K562 (cell line): ENCODE data around the gene SNW1. TPM values are rescaled to one million over a fixed set of nuclear protein-coding genes. Genes with fewer than 3 reads are reported as not detected.

Experiments
- C11orf30 ChIP-seq: fragments of 450-650 bp; IDR thresholded peaks from 2 replicates; pipeline ENCODE4 v1.6.1; 2016; ENCODE audit warnings: low read depth, mild to moderate bottlenecking
- CTBP1 ChIP-seq: fragments of 450-650 bp; IDR thresholded peaks from 2 replicates; pipeline ENCODE4 v1.6.1; 2016; ENCODE audit warnings: borderline replicate concordance
- EZH2 ChIP-seq: IDR thresholded peaks from 2 replicates; pipeline ENCODE4 v1.6.1; 2012; ENCODE audit warnings: low read depth, mild to moderate bottlenecking, inconsistent platforms, low read length, borderline replicate concordance
- FOXJ3 ChIP-seq: sonication (generic); formaldehyde crosslinking; IDR thresholded peaks from 2 replicates; pipeline ENCODE4 v1.4.0; 2020; ENCODE audit warnings: mild to moderate bottlenecking, missing genetic modification reagents
- HNRNPL ChIP-seq: fragments of 200-400 bp; formaldehyde crosslinking; IDR thresholded peaks from 2 replicates; pipeline ENCODE4 v1.6.1; 2017; ENCODE audit warnings: low read depth, mild to moderate bottlenecking, low read length
- JUND ChIP-seq, 2 experiments: IDR thresholded peaks; 2 replicates in 1 of 2; 3 replicates in 1 of 2; pipeline ENCODE4 v1.6.1; 2011; ENCODE audit warnings: borderline replicate concordance in 2 of 2, low read depth in 2 of 2, low read length in 2 of 2, improper control_type of control experiment in 1 of 2, missing biosample characterization in 1 of 2, missing genetic modification characterization in 1 of 2, missing genetic modification reagents in 1 of 2
- KAT2B ChIP-seq: IDR thresholded peaks from one replicate; pipeline ENCODE4 v1.6.1; 2012; ENCODE audit warnings: low read depth, mild to moderate bottlenecking, control low read depth, inconsistent platforms, low read length, moderate library complexity
- KLF16 ChIP-seq: IDR thresholded peaks from 2 replicates; pipeline ENCODE4 v1.6.1; 2016; ENCODE audit warnings: antibody characterized with exemption
- MAFF ChIP-seq: IDR thresholded peaks from 2 replicates; pipeline ENCODE4 v1.6.1; 2012; ENCODE audit warnings: low read length, improper control_type of control experiment
- MBD2 ChIP-seq: sonication (generic); IDR thresholded peaks from 2 replicates; pipeline ENCODE4 v1.6.1; 2016; ENCODE audit warnings: low read depth, borderline replicate concordance
- SAFB ChIP-seq: fragments of 200-400 bp; formaldehyde crosslinking; IDR thresholded peaks from 2 replicates; pipeline ENCODE4 v1.6.1; 2017; ENCODE audit warnings: low read depth, low read length, borderline replicate concordance
- SMC3 ChIP-seq: conservative IDR thresholded peaks from 2 replicates; pipeline ENCODE4 v1.6.1; 2011; ENCODE audit warnings: low read depth, low read length, improper control_type of control experiment; ENCODE audit not compliant: insufficient read depth
- SREBF2 ChIP-seq: sonication (generic); formaldehyde crosslinking; IDR thresholded peaks from 2 replicates; pipeline ENCODE4 v1.4.0; 2020; ENCODE audit warnings: mild to moderate bottlenecking, missing genetic modification reagents
- TCF3 ChIP-seq: sonication (generic); formaldehyde crosslinking; IDR thresholded peaks from 2 replicates; pipeline ENCODE4 v1.4.0; 2020; ENCODE audit warnings: mild to moderate bottlenecking, missing genetic modification reagents
- THRA ChIP-seq: fragments of 450-650 bp; IDR thresholded peaks from 2 replicates; pipeline ENCODE4 v1.6.1; 2017; ENCODE audit warnings: mild to moderate bottlenecking, moderate library complexity
- UBTF ChIP-seq, 2 experiments: IDR thresholded peaks; 2 replicates each; pipeline ENCODE4 v1.6.1; 2012; ENCODE audit warnings: improper control_type of control experiment in 2 of 2, low read depth in 2 of 2, low read length in 2 of 2, borderline replicate concordance in 1 of 2
- ZBTB17 ChIP-seq: fragments of 450-650 bp; formaldehyde crosslinking; IDR thresholded peaks from 2 replicates; pipeline ENCODE4 v1.4.0; 2020; ENCODE audit warnings: mild to moderate bottlenecking
- ZNF3 ChIP-seq: fragments of 250-450 bp; sonication (Bioruptor Pico); IDR thresholded peaks from 2 replicates; pipeline ENCODE4 v1.5.0; 2021; ENCODE audit warnings: mild to moderate bottlenecking, moderate library complexity
- ZNF444 ChIP-seq: fragments of 250-450 bp; sonication (Bioruptor Pico); IDR thresholded peaks from 2 replicates; pipeline ENCODE4 v1.4.0; 2020; ENCODE audit warnings: mild to moderate bottlenecking, moderate library complexity
- ZNF518B ChIP-seq: fragments of 250-450 bp; sonication (Bioruptor Pico); IDR thresholded peaks from 2 replicates; pipeline ENCODE4 v1.5.0; 2021; ENCODE audit warnings: mild to moderate bottlenecking, moderate library complexity
- ZNF695 ChIP-seq: fragments of 450-650 bp; formaldehyde crosslinking; IDR thresholded peaks from 2 replicates; pipeline ENCODE4 v1.4.0; 2020; ENCODE audit warnings: mild to moderate bottlenecking, moderate library complexity
- polyA plus RNA-seq, 8 experiments: library from polyadenylated mRNA; depleted of rRNA in 4 of 8; stranded (reverse) in 5 of 8; unstranded in 3 of 8; fragments of >200 nt; fragmentation: Nextera tagmentation in 2 of 8; fragmentation: Illumina TruSeq in 1 of 8; extraction: Ambion mirVana in 2 of 8; extraction: Trizol in 1 of 8; gene quantifications; 2 replicates each; pipeline versions ENCODE4 v1.2.1 to v1.2.3, GENCODE V29; 2011 to 2014; ENCODE audit warnings: inconsistent platforms in 1 of 8, missing spikeins in 1 of 8
- total RNA-seq, 7 experiments: library from RNA; depleted of rRNA in 6 of 7; stranded (reverse); fragments of >200 nt in 6 of 7; fragmentation: Illumina TruSeq in 2 of 7; extraction: Trizol in 2 of 7; gene quantifications; 2 replicates each; pipeline versions ENCODE4 v1.2.1 to v1.2.3, GENCODE V29; 2011 to 2021; ENCODE audit warnings: low replicate concordance in 1 of 7

Gene SNW1
- total and polyA plus RNA-seq, 9 of the 15 experiments (the other 6 are each of a cell fraction or from before 2014, with no cell fraction given) = 64.4 to 143 (median 98.2) TPM

- TF ChIP-seq JUND (IDR thresholded peaks at IDR 0.05; ENCODE audit: borderline replicate concordance, low read depth, low read length) = 0 out of 2 replicates have a peak, but pooled peaks have one; percentile 18
- TF ChIP-seq JUND (tag; IDR thresholded peaks at IDR 0.05; ENCODE audit: borderline replicate concordance, low read depth, low read length) = 0 out of 3 replicates have a peak, but pooled peaks have one; percentile 48
- no peak for TF ChIP-seq ZNF518B (CRISPR knock-in tag)
- TF ChIP-seq ZNF695 = no peak
- peak; percentile 39; the same call in 1 of the 2 replicates for TF ChIP-seq CTBP1
- TF ChIP-seq KAT2B = no peak
- TF ChIP-seq TCF3 (CRISPR knock-in tag) = peak; percentile 6; the same call in 1 of the 2 replicates
- peak; percentile 66 for TF ChIP-seq C11orf30
- TF ChIP-seq FOXJ3 (CRISPR knock-in tag) = no peak
- no peak for TF ChIP-seq MBD2
- TF ChIP-seq UBTF (IDR thresholded peaks at IDR 0.05; ENCODE audit: borderline replicate concordance in 1 of 2, low read depth in 2 of 2, low read length in 2 of 2) = 0 out of 4 replicates have a peak, but pooled peaks of 1 of the 2 experiments have one; percentile 47
- no peak for TF ChIP-seq EZH2
- TF ChIP-seq ZNF3 (CRISPR knock-in tag) = no peak
- TF ChIP-seq HNRNPL = no peak
- TF ChIP-seq KLF16 = no peak
- TF ChIP-seq SAFB = peak; percentile 42; the same call in 1 of the 2 replicates
- peak; percentile 50; the same call in 1 of the 2 replicates for TF ChIP-seq ZBTB17 (CRISPR knock-in tag)
- TF ChIP-seq THRA = no peak
- no peak for TF ChIP-seq ZNF444 (CRISPR knock-in tag)
- no peak for TF ChIP-seq SMC3
- no peak for TF ChIP-seq SREBF2 (CRISPR knock-in tag)
- no peak for TF ChIP-seq MAFF
Measured at GRCh38 chr14:77799863-77800730, 39.1 kb upstream of the SNW1 start, which contains the start of gene ADCK1 (continued).
